GM12878 (cell line): ENCODE results near the gene RHOG. TPM values are rescaled to one million over a fixed set of nuclear protein-coding genes. Genes with fewer than 3 reads are reported as not detected.

Experiments
- ATAC-seq: fragments of 200-7000 bp; cut with Tn5 transposase; 3 replicates; pipeline ENCODE4 v1.9.1; 2020; ENCODE audit warnings: mild to moderate bottlenecking, moderate library complexity
- BruUV-seq: library from RNA; stranded (reverse); fragments of 400-500 nt; replicated peaks from 2 replicates; lab custom pipeline; 2021; lab: Mats Ljungman, UMichigan
- CTCF ChIA-PET: fragments of 300-600 bp; sonication (Branson Sonifier 250); formaldehyde crosslinking; extraction: SDS; loops from one replicate; lab custom pipeline; 2021; ENCODE audit warnings: inconsistent platforms; lab: Yijun Ruan, JAX
- POLR2A ChIA-PET: fragments of 350-600 bp; formaldehyde crosslinking; extraction: SDS; loops from one replicate; lab custom pipeline; 2021; ENCODE audit warnings: inconsistent platforms; lab: Charles Lee
- RAD21 ChIA-PET: fragments of 300-600 bp; sonication (Branson Sonifier 250); formaldehyde crosslinking; loops from one replicate; lab custom pipeline; 2023; ENCODE audit warnings: antibody characterized with exemption; ENCODE audit not compliant: unreplicated experiment; lab: Charles Lee
- SMC1A ChIA-PET: fragments of 300-600 bp; sonication (Branson Sonifier 250); formaldehyde crosslinking; loops from one replicate; lab custom pipeline; 2023; ENCODE audit not compliant: unreplicated experiment, uncharacterized antibody; lab: Charles Lee
- DNase-seq: peaks from one replicate; pipeline ENCODE4 v3.0.0-alpha.2; 2011; ENCODE audit warnings: low read depth, low spot score
- FAIRE-seq: peaks from 3 replicates; lab custom pipeline; 2011; peaks lifted over from hg19 to GRCh38; lab: Jason Lieb, UNC
- H2AFZ ChIP-seq: 2 replicates; pipeline ENCODE4 v1.6.0; 2011; ENCODE audit warnings: low read depth, low read length, control low read depth; ENCODE audit not compliant: control insufficient read depth
- H3K27ac ChIP-seq: 2 replicates; pipeline ENCODE4 v1.5.1; 2011; ENCODE audit warnings: control low read depth; ENCODE audit not compliant: control insufficient read depth, insufficient read depth
- H3K27me3 ChIP-seq, 2 experiments: replicated peaks in 1 of 2; 2 replicates each; pipeline versions ENCODE4 v1.6.0 to v1.6.1; 2011; ENCODE audit warnings: low read length in 1 of 2; ENCODE audit not compliant: control insufficient read depth in 2 of 2, insufficient read depth in 2 of 2
- H3K36me3 ChIP-seq, 2 experiments: 2 replicates each; pipeline ENCODE4 v1.5.1; 2011; ENCODE audit warnings: low read length in 1 of 2; ENCODE audit not compliant: control insufficient read depth in 2 of 2, insufficient read depth in 2 of 2
- H3K4me1 ChIP-seq: 2 replicates; pipeline ENCODE4 v1.6.1; 2011; ENCODE audit warnings: mild to moderate bottlenecking, low read length, moderate library complexity, mixed read lengths; ENCODE audit not compliant: control insufficient read depth, insufficient read depth
- H3K4me2 ChIP-seq: 2 replicates; pipeline ENCODE4 v1.6.0; 2011; ENCODE audit warnings: control low read depth; ENCODE audit not compliant: control insufficient read depth, insufficient read depth
- H3K4me3 ChIP-seq: fragments of 200-600 bp; sonication (generic); 2 replicates; pipeline ENCODE4 v1.5.1; 2016
- H3K79me2 ChIP-seq: 2 replicates; pipeline ENCODE4 v1.6.0; 2011; ENCODE audit warnings: low read length; ENCODE audit not compliant: control insufficient read depth, insufficient read depth
- H3K9ac ChIP-seq: 2 replicates; pipeline ENCODE4 v1.8.0; 2011; ENCODE audit warnings: low read length, control low read depth, mixed read lengths; ENCODE audit not compliant: control insufficient read depth, insufficient read depth
- H3K9me3 ChIP-seq: replicated peaks from 3 replicates; pipeline ENCODE4 v1.5.1; 2011; ENCODE audit warnings: mild to moderate bottlenecking, low read length; ENCODE audit not compliant: control insufficient read depth, insufficient read depth
- H4K20me1 ChIP-seq: 2 replicates; pipeline ENCODE4 v1.6.0; 2011; ENCODE audit not compliant: control insufficient read depth, insufficient read depth
- TAF1 ChIP-seq: IDR thresholded peaks from 2 replicates; pipeline ENCODE4 v1.6.1; 2011; ENCODE audit warnings: mild to moderate bottlenecking, low read depth, low read length, borderline replicate concordance
- WRNIP1 ChIP-seq: IDR thresholded peaks from 2 replicates; pipeline ENCODE4 v1.6.1; 2011; ENCODE audit warnings: low read depth, low read length, improper control_type of control experiment, borderline replicate concordance
- WGBS: methylation state at CpG from one replicate; pipeline ENCODE4 v1.1.6; 2016; ENCODE audit warnings: low lambda C conversion rate; ENCODE audit not compliant: insufficient replicate concordance, insufficient coverage; ENCODE audit errors: missing lambda C conversion rate; 5-methylcytosine and 5-hydroxymethylcytosine counted together
- in situ Hi-C: fragments of 300-500 bp; cut with MboI; formaldehyde crosslinking; loops from 9 replicates; pipeline ENCODE4 v1.14.3; 2018; ENCODE audit warnings: mixed read lengths
- intact Hi-C: fragments of 100-400 bp; cut with micrococcal nuclease; formaldehyde crosslinking; loops from one replicate; pipeline ENCODE4 v1.14.2; 2022; ENCODE audit not compliant: unreplicated experiment
- polyA plus RNA-seq, 11 experiments: library from polyadenylated mRNA; depleted of rRNA in 4 of 11; unstranded in 6 of 11; stranded (reverse) in 5 of 11; fragments of >200 nt; fragmentation: Nextera tagmentation in 4 of 11; fragmentation: Illumina TruSeq in 1 of 11; extraction: Ambion mirVana in 4 of 11; extraction: Trizol in 1 of 11; gene quantifications; 1 replicate in 1 of 11; 2 replicates in 10 of 11; pipeline versions ENCODE4 v1.2.1 to v1.2.3, GENCODE V29; 2011 to 2016; ENCODE audit warnings: inconsistent platforms in 2 of 11, missing spikeins in 2 of 11, low read depth in 1 of 11
- total RNA-seq, 4 experiments: library from RNA; depleted of rRNA in 3 of 4; stranded (reverse); fragments of >200 nt in 3 of 4; fragmentation: Illumina TruSeq in 1 of 4; extraction: Trizol in 1 of 4; gene quantifications; 2 replicates each; pipeline versions ENCODE4 v1.2.1 to v1.2.3, GENCODE V29; 2013 to 2021

RHOG gene
- total and polyA plus RNA-seq, 10 of the 15 experiments (the other 5 are each of a cell fraction or from before 2014, with no cell fraction given): 16.0 to 172 (median 94.8) TPM

- no peak for DNase-seq
- Histone ChIP-seq H2AFZ (no peak overlapping the region), H3K79me2 (peaks cover 64% of the 10 kb centered on the region), H4K20me1 (no peaks in the 10 kb centered on the region), H3K4me3 (peak overlapping the region; percentile 94), H3K27me3 (no peaks in the 10 kb centered on the region), H3K4me1 (peaks cover 43% of the 10 kb centered on the region), H3K9ac (peak overlapping the region; percentile 56), H3K4me2 (peak overlapping the region; percentile 98), H3K9me3 (no peaks in the 10 kb centered on the region), H3K36me3 (no peaks in the 10 kb centered on the region), H3K27ac (peak overlapping the region; percentile 79)
- POLR2A ChIA-PET: interaction anchor here (1.1 to 13.2 kb wide), 7 partner anchors 16 to 201 kb away, joined by 3 to 405 read pairs (median 22); partner anchors contain the start of gene RHOG
- CTCF ChIA-PET: interaction anchor here (0.8 to 39.6 kb wide), 13 partner anchors 8 to 212 kb away, joined by 3 to 1047 read pairs (median 14); partner anchors contain the start of genes RHOG and STIM1
- SMC1A ChIA-PET: interaction anchor here (0.6 to 21.1 kb wide), 14 partner anchors 18 to 216 kb away, joined by 3 to 805 read pairs (median 40); partner anchors contain the start of gene RHOG
- no TSS peak for BruUV-seq
- ATAC-seq: no peak
- intact Hi-C loops: no loop called here
- no peak for TF ChIP-seq TAF1
- peak; percentile 25; the same call in 1 of the 2 replicates for TF ChIP-seq WRNIP1
- in situ Hi-C loops: loop anchor here (25.0 kb wide), 2 partner anchors 1480 to 1830 kb away; partner anchors contain the start of genes OR51B5, TRIM22 and TRIM5
- RAD21 ChIA-PET: interaction anchor here (1.4 to 16.5 kb wide), 13 partner anchors 8 to 209 kb away, joined by 5 to 605 read pairs (median 41); partner anchors contain the start of gene RHOG
- FAIRE-seq: no peak
- 10% methylated on average over 5 of the region's 5 CpGs for WGBS
Measured at GRCh38 chr11:3856856-3857553, 16.2 kb upstream of the RHOG start.
